Endothelial cell (in vitro differentiated cells): ENCODE data around the gene LRRC2. TPM values are rescaled to one million over a fixed set of nuclear protein-coding genes. Genes with fewer than 3 reads are reported as not detected.
"Not testable (repeated sequence)": the region's sequence is repeated elsewhere in the genome, so short reads cannot be mapped to it uniquely, and the experiment has no call there.

ENCODE experiments used
- DNase-seq: peaks from one replicate; pipeline ENCODE4 v3.0.0; 2021; ENCODE audit warnings: low spot score
- H3K27ac Mint-ChIP-seq: one replicate; pipeline ENCODE4 v1.8.0; 2021; ENCODE audit warnings: mixed read lengths, inconsistent platforms; ENCODE audit not compliant: unreplicated experiment
- H3K27me3 Mint-ChIP-seq: one replicate; pipeline ENCODE4 v1.8.0; 2021; ENCODE audit warnings: mild to moderate bottlenecking, moderate library complexity, mixed read lengths, inconsistent platforms; ENCODE audit not compliant: unreplicated experiment
- H3K36me3 Mint-ChIP-seq: one replicate; pipeline ENCODE4 v1.8.0; 2021; ENCODE audit warnings: mild to moderate bottlenecking, low read depth, mixed read lengths, inconsistent platforms; ENCODE audit not compliant: unreplicated experiment
- H3K4me1 Mint-ChIP-seq: one replicate; pipeline ENCODE4 v1.8.0; 2021; ENCODE audit warnings: mild to moderate bottlenecking, mixed read lengths, inconsistent platforms; ENCODE audit not compliant: unreplicated experiment
- H3K4me3 Mint-ChIP-seq: one replicate; pipeline ENCODE4 v1.8.0; 2021; ENCODE audit warnings: mild to moderate bottlenecking, mixed read lengths, inconsistent platforms; ENCODE audit not compliant: unreplicated experiment
- H3K9me3 Mint-ChIP-seq: one replicate; pipeline ENCODE4 v1.8.0; 2021; ENCODE audit warnings: mixed read lengths, inconsistent platforms; ENCODE audit not compliant: unreplicated experiment
- total RNA-seq: library from RNA; stranded (reverse); fragmentation: NEBNext Ultra II Directional; extraction: Animal tissue kit (Norgen Biotek cat#: 25700); gene quantifications from one replicate; pipeline ENCODE4 v1.2.1, GENCODE V29; 2021; ENCODE audit not compliant: unreplicated experiment
- TF ChIP-seq, protein P1 (sequence below): fragments of 200-600 bp; sonication (generic); IDR thresholded peaks from one replicate; pipeline ENCODE4 v1.5.0; 2021; ENCODE audit warnings: antibody characterized with exemption; ENCODE audit not compliant: unreplicated experiment

The LRRC2 gene
- total RNA-seq, 1 donor from 2014 or later = 0.23 TPM

DNA sequence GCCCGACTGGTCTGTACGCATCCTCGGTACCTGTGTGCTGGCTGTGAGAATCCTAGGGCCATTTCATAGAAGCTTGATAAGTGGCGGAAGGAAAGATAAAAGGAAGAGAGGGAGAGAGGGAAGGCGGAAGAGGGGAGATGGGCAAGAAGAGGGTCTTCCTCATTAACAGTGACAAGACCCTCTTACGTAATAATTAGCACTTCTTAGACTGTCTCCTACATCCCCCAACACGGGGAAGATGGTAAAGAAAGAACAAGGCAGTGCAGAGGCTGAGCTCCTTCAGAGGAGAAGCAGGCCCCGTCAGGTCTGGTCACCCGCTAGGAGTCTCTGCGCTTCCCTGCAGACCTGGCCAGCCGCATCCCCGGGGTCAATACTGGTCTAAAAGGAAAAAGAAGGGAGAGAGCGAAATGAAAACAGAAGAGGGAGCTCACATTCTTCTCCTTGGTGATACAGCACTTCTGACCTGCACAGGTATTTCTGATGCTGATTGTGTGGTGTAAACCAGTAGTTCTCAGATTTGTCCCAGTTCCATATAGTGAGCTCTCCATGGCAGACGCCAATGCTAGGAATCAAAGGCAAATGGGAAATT, 27.3 kb upstream of the LRRC2 start:
- H3K27ac Mint-ChIP-seq = no peak overlapping the region
- TF ChIP-seq, protein P1, sequence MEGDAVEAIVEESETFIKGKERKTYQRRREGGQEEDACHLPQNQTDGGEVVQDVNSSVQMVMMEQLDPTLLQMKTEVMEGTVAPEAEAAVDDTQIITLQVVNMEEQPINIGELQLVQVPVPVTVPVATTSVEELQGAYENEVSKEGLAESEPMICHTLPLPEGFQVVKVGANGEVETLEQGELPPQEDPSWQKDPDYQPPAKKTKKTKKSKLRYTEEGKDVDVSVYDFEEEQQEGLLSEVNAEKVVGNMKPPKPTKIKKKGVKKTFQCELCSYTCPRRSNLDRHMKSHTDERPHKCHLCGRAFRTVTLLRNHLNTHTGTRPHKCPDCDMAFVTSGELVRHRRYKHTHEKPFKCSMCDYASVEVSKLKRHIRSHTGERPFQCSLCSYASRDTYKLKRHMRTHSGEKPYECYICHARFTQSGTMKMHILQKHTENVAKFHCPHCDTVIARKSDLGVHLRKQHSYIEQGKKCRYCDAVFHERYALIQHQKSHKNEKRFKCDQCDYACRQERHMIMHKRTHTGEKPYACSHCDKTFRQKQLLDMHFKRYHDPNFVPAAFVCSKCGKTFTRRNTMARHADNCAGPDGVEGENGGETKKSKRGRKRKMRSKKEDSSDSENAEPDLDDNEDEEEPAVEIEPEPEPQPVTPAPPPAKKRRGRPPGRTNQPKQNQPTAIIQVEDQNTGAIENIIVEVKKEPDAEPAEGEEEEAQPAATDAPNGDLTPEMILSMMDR = no peak
- no peaks in the 10 kb centered on the region for H3K36me3 Mint-ChIP-seq
- H3K27me3 Mint-ChIP-seq = no peaks in the 10 kb centered on the region
- H3K9me3 Mint-ChIP-seq = no peaks in the 10 kb centered on the region
- no peak overlapping the region for H3K4me3 Mint-ChIP-seq
- H3K4me1 Mint-ChIP-seq = no peaks in the 10 kb centered on the region
- no peak for DNase-seq

DNA sequence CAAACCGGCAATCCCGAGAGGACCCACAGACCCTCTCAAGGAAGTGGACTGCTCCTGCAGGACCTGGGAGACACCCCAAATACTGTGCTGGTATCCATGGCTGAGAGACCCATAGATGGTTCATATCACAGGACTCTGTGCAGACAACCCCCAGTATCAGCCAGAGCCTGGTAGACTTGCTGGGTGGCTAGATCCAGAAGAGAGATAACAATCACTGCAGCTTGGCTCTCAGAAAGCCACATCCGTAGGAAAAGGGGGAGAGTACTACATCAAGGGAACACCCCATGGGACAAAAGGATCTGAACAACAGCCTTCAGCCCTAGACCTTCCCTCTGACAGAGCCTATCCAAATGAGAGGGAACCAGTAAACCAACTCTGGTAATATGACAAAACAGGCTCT, 21.2 kb upstream of the LRRC2 start:
- not testable (repeated sequence) for DNase-seq, H3K27ac Mint-ChIP-seq, H3K27me3 Mint-ChIP-seq, H3K4me1 Mint-ChIP-seq, H3K9me3 Mint-ChIP-seq, H3K4me3 Mint-ChIP-seq, H3K36me3 Mint-ChIP-seq

DNA sequence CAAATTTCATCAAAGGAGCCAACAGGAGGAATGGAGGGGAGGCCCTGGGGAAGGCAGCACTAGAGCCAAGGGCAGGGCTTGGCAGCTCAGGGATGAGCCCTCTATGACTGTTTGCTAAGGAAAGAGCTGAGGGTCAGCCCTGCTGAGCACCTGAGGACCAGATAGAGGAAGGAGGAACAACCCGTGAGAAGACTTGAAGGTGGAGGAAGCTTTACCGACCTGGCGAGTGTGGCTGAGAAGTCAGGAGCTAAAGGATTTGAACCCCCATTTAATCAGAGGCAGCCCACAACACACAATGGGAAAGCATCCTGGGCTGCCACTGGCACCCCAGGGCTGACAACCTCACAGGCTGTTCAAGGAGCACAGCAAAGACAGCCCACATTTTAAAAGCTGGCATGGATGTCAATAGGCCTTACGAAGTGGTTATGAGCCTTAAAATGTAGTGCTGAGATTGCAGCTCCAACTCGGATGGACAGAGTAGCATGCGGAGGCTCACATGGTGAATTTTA, 20.7 kb upstream of the LRRC2 start:
- Mint-ChIP-seq H3K9me3 (peaks cover 5% of the 10 kb centered on the region), H3K27ac (no peak overlapping the region), H3K36me3 (peaks cover 9% of the 10 kb centered on the region), H3K4me3 (no peak overlapping the region), H3K27me3 (no peaks in the 10 kb centered on the region), H3K4me1 (no peaks in the 10 kb centered on the region)
- DNase-seq = no peak
- TF ChIP-seq, protein P1 = no peak

DNA sequence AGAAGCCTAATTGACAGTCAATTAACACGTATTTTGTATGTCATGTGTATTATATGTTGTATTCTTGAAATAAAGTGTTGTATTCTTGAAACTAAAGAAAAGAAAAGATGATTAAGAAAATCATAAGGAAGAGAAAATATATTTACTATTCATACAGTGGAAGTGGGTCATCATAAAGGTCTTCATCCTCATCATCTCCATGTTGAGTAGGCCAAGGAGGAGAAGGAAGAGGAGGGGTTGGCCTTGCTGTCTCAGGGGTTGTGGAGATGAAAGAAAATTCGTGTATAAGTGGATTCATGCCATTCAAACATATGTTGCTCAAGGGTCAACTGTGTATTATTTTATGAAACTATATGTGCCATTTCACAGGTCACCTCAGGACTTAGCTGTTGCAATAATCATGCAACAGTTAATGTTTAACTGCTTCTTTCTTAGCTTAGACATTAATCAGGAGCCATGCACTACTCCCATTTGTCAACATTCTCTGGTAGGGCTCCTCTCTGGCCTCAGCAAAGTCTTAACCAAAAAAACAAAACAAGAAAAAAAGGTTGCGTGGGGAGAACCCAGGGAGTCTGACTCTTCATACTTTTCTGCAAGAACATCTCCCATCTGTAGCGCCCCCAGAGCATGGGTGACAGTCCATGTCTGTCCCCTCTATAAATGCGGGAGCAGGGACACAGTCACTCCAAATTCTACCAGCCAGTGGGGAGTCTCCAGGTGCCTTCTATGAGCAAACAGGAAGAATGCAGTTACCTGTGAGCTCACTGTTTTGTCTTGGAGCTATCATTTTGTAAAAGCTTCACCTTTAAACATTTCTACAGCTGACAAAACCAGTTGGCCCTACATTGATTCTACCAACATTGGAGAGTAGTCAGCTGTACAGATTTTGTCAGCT, 19.9 kb upstream of the LRRC2 start:
- peaks cover 5% of the 10 kb centered on the region for H3K9me3 Mint-ChIP-seq
- H3K36me3 Mint-ChIP-seq = peaks cover 9% of the 10 kb centered on the region
- no peak for DNase-seq
- TF ChIP-seq, protein P1 = no peak
- H3K27me3 Mint-ChIP-seq = no peaks in the 10 kb centered on the region
- H3K4me3 Mint-ChIP-seq = no peak overlapping the region
- no peaks in the 10 kb centered on the region for H3K4me1 Mint-ChIP-seq
- H3K27ac Mint-ChIP-seq = no peak overlapping the region

DNA sequence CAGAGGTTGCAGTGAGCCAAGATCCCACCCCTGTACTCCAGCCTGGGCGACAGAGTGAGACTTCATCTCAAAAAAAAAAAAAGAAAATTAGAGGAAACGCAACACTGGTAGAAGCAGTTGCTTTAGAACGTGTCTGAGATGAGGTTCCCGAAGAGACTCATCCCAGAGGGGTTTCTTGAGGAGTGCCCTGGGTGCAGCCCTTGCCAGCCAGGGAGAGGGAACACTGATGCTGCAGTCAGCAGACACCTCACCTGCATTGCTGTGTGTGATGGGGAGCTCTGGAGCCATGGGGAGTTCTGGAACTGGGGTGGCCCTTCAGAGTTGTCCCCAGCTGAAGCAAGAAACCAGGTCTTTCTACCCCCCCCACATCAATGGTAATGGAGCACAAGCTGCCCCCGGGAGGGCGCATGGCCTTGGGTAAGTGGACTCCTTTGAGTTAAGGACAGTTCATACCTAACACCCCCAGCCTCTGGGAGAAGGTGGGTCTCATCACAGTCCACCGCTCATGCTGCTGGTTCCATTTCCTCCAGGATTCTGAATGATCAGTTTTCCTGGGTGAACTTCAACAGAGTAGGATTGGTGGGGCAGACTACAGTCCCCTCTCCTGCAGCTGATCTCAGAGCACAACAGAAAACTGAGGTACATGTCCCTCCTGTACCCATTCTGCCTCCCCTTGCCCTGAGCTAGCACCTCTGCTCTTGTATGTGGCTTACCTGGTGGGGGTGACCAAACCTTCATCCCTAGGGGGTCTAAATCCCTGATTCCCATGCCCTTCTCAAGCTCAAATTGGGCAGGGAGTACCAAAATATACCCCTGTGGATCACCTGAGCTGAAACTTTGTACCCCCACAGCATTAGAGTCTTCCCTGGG, 18.7 kb upstream of the LRRC2 start:
- Mint-ChIP-seq H3K4me1 (peaks cover 2% of the 10 kb centered on the region), H3K27me3 (no peaks in the 10 kb centered on the region), H3K4me3 (no peak overlapping the region), H3K9me3 (peaks cover 5% of the 10 kb centered on the region), H3K36me3 (peaks cover 9% of the 10 kb centered on the region), H3K27ac (no peak overlapping the region)
- no peak for DNase-seq
- TF ChIP-seq, protein P1 = no peak
